NCI-H460 (cell line): Measurements from ENCODE around the gene POLR3C. TPM values are rescaled to one million over a fixed set of nuclear protein-coding genes. Genes with fewer than 3 reads are reported as not detected.
"Not testable (repeated sequence)": the region's sequence is repeated elsewhere in the genome, so short reads cannot be mapped to it uniquely, and the experiment has no call there.

Experiments
- DNase-seq: peaks from one replicate; pipeline ENCODE4 v3.0.0-alpha.2; 2016; ENCODE audit warnings: low read depth; ENCODE audit errors: extremely low read depth
- total RNA-seq: library from RNA; depleted of rRNA; stranded (reverse); fragments of >200 nt; shearing (Covaris generic); gene quantifications from 2 replicates; pipeline ENCODE4 v1.2.3, GENCODE V29; 2014

POLR3C gene
- total RNA-seq, 1 experiment from 2014 or later, result 44.1 TPM

DNA sequence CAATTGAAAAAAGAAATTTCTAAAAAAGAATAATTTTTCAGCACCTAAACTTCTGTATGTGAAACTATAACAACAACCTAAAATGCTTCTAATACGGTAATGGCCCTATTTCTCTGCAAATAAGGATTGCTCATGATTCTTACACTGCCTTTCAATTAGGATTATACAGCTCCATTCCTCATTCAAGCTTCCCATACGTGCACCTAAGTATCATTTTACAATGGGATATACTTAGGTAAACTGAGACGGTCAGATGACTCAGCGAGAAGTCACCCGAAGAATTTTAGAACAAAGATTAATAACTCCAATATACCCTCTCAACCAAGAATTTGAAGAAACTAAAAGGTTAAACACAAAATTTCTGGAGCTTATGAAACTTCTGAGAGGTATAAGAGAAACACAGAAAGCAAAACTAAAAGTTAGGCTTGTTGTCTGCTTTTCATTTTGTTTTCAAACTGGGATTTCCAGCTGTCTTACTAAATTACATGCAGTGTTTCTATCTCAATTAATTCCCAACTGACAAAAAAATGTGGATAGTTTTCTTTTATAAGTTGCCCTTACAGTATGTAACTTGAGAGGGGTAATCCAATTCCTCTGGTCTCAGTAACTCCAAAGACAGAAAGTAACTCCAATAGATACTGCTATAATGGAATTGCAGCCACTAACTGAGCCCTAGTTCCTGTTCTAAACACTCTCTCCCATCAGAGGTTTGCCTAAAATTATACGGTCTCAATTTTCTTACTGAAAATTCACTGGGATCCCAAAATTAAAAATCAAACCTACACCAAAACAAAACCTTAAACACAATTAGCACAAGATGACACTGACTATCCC is 10.8 kb upstream of the POLR3C start:
- not testable (repeated sequence) for DNase-seq

DNA sequence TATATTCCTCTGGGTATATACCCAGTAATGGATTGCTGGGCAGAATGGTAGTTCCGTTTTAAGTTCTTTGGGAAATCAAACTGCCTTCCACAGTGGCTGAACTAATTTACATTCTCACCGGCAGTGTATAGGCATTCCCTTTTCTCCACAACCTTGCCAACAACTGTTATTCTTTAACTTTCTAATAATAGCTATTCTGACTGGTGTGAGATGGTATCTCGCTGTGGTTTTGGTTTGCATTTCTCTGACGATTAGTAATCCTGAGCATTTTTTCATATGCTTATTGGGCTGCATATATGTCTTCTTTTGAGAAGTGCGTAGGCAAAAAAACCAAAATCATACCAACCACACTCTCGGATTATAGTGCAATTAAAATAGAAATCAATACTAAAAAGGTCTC is 5.9 kb upstream of the POLR3C start:
- not testable (repeated sequence) for DNase-seq

DNA sequence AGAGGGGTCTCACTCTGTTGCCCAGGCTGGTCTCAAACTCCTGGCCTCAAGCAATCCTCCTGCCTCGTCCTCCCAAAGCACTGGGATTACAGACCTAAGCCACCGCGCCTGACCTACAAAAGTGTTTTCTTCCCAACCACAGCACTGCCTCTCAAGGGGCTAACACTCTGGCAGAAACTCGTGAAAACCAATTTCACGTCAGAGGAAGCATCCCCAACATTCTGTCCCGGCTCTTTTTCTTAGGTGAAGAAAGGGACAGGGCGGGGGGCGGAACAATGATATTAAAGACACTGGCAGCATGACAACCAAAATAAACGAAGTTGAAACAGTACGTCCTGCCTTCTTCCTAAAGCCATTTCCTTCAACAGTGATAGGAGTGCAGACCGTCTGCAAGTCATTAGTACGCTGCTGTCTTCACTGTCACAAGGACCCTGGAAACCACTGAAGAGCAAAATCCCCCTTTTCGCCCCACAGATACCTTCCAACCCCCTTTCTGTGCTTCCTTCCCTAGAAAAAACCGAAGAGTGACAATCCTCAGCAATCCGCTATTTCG is 1.1 kb upstream of the POLR3C start:
- DNase-seq, result not testable (repeated sequence)

DNA sequence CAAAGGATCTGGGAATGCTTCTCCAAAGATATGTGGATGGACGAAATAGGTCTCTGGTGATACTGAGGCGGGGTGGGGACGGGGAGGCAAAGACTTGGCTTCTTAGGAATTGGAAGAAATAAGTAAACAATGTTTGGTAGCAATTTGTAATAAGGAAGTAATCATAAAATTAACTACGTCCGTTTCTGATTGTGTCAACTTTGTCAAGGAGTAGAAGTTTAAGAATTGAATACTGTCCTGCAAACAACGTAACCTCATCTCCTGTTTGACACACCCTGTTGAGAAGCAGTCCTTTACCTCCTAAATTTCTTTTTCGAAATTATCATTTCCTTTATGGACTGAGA is 471 bp downstream of the POLR3C start:
- no peak for DNase-seq

DNA sequence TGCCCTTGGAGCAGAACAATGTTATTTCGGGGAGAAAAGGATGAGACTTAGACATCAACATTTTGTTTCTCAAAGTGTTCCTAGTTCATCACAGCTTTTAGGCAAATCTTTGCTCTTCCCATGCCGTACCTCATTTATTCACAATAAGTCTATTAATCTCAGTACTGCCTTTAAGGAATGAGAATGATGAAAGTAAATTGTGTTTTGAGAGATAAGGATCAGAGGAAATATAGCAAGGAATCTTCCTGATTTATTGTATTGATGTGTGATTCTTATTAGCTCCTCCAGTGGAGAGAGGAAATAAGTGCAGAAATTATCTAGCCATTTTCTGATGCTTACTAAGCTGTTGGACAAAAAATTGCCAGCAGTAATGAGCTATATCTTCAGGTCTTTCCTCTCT is 2.0 kb downstream of the POLR3C start:
- DNase-seq, result no peak

DNA sequence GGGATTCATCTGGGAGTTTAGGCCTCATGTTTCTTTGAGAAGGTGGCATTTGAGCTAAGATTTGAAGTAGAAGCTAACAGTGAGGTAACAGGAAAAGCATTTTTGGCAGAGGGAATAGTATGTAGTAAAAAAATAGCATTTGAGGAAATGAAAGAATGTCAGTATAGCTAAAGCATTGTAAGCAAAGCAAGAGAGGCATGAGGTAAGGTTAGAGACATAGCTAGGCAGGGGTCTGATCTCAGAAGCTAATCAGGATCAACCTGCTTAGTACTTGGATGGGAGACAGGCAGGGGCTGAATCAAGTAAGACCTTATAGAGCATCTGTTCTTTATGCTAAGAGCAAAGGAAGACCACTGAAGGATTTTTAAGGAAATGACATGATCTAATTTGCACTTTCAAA is 4.0 kb downstream of the POLR3C start:
- no peak for DNase-seq

DNA sequence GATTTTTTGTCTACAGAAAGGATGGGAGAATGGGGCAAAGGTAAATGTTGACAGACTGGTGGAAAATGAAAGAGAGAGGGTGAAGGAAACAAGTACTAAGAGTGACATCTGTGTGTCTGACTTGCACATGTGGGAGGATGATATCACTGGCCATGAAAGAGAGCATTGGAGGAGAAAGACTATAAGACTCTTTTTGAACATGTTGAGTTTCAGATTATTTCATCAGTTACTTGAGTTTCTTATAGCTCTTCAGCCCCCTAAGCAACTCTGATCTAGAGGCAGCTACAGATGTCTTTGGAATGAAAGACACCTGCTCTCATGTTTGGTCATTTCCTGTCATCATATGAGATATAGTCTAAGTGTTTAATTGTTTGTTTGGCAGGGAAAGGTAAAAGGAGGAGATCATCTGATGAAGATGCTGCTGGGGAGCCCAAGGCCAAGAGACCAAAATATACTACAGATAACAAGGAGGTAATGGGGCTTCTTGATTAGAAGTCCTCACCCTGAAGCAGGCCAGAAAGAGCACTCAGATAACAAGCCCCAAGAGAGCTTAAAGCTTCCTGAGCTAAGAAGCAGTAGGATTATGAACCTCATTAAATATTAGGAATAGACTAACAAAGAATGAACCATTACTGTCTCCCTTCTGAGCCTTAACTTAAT is 4.5 kb downstream of the POLR3C start:
- no peak for DNase-seq

DNA sequence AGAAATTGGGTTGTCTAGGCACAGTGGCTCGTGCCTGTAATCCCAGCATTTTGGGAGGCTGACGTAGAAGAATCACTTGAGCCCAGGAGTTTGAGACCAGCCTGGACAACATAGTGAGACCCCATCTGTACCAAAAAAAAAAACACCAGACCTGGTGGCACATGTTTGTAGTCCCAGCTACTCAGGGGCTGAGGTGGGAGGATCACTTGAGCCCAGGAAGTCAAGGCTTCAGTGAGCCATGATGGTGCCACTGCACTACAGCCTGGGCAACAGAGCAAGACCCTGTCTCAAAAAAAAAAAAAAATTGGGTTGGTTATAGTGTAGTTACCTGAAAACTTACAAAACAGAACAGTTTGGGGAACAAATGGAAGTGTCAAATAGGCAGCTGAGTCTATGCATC is 6.8 kb downstream of the POLR3C start:
- DNase-seq, result not testable (repeated sequence)

DNA sequence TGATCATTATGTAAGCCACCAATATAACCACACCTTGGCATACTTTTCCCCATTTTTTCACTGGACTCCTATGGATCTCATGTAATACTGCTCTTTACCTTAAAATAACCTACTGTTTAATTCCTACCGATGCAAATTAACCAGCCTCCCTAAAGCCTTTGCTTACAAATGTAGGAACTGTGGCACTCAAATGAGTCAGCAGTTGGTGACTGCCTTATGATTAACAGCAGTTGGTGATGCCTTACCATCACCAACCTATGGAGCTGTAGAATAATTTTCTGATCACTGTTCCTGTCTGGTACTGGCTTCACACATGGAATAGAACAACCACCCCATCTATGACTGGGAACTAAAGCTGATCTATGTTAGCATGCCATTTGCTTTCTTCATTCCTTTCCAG is 13.7 kb downstream of the POLR3C start:
- DNase-seq, result no peak

DNA sequence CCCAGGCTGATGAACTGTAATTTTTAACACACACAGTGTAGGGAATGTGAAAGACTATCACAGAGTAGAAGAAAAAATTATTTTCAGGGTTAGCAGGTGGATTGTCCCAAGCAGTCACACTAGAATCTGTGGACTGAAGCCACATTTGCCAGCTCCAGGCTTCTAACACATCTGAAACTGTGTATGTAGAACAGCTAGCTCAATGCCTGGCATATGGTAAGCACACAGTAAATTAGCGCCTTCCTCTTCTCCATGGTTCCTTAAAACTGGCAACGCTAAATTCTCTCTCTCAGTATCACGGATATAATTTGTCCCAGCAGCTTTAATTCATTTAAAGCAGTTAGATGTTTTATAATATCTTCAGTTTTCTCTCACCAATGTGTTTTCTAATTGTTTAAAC is 19.0 kb downstream of the POLR3C start:
- DNase-seq, result no peak

DNA sequence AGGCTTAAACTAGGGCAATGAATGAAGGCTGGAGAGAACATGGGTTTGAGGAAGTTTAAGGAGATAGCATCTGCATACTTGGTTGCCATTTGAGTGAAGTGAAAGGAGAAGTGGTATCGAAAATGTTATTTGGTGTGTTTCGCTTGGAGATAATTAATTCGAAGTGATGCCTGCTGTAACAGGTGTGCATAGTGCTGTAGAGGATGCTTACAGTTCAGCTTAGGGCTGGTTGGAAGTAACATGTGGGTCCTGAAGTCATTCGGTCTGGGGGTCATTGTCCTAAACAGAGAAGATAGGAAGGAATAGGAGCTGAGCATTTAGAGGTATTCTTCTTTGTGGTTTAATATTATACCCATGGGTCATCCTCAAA is 21.1 kb downstream of the POLR3C start:
- no peak for DNase-seq

DNA sequence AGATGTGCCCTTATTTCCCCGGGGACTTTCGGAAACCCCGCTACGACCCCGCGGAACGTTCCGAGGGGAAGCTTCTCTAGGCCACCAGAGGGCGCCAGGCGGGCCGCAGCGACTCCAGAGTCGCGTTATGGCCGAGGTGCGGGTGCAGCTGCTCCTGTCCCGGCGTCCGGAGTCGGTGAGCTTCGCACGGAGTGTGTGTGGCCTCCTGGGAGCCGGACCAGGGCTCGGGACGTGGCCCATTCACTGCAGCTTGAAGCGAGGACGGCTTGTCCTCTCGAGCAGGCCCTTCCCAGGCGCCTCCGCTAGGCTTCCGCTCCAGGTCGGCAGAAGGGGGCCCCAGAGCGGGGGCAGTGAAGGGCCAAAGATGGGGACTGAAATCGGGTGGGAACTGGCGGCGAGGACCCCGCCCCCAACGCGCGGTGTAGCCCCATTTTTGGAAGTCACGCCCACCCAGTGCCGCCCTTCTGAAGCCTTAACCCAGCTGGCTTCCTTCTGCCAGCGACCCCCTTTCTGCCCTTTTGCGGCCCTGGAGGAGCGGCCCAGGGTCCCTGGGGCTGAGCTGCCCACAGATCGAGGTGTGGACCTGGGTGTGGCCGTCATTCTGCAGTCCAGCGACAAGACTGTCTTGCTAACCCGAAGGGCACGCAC is 21.6 kb downstream of the POLR3C start, which contains the start of gene NUDT17:
Gene NUDT17, plus strand, starts transcription at position 117 of the 648 bp plus-strand sequence. Its CDS starts 11 bp downstream, at position 128.
- DNase-seq, result peak; percentile 71

DNA sequence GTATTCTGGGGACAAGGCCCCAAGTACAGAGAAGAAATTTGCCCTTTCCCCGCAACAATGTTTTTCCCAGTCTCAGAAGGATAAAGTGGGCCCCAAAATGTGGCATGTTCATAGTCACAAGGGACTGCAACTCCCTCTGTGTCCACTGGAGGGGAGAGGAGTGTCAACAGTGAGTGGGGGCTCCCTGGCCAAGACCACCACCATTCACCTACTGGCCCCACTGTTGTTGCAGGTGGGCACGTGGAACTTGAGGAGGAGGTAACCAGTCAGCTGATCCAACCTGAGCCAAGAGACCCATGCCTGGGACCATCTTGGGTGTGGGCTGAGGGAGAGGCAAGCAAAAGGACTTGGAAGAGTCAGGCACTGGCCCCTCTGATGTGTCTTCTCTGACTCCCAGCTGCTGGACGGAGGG is 22.2 kb downstream of the POLR3C start:
- peak; percentile 50 for DNase-seq

DNA sequence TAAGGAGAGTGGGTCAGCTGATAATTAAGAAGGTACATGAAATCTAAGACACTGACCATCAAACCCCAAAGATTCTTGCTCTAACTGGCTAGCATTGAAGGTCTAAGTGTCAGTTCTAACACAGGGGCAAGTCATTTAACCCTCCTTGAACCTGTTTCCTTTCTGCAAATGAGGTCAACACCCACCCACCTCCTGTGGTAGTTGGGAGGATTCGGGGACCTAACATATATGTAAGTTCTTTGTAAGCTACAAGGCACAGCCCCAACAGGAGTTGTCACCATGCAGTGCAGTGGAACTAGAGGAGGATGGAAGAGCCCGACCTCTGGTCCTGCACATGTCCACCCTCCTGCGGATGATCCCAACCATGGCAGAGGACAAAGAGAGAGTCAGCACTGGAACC is 23.8 kb downstream of the POLR3C start:
- DNase-seq, result no peak

DNA sequence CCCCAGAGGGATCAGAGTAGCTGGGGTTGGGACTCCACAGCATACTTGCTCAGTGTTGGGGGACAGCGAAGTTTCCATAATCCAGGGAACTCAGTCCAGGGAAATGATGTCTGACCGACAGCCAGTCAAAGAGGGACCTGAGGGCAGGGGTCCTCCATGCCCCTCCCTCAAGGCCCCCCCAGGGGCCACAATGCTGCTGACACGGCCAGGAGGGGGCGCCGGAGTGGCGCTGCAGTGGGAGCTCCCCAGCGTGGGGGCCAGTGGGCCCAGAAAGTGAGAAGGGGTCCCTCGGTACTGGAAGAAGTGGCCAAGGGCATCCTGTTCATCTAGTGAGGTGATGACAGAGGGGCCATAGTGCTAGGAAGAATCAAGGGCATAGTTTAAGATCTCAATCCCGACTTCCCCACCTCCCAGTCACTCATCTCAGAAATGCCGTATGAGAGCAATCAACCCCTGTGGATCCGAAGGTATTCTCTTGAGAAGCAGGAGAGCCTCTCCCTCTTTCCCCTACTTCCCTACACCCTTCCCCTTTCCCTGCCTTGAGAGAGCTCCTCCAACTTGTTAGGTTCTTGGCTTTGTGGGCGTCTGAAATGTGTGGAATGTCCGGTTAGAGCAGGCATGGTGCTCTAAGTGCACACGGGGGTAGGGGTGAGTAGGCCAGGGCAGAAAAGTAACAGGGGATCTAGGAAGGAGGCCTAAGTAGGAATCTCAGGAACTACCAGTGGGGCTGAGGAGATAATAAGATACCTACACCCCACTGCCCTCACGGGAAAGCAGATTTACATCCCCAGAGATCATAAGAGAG is 25.6 kb downstream of the POLR3C start:
- DNase-seq, result no peak

DNA sequence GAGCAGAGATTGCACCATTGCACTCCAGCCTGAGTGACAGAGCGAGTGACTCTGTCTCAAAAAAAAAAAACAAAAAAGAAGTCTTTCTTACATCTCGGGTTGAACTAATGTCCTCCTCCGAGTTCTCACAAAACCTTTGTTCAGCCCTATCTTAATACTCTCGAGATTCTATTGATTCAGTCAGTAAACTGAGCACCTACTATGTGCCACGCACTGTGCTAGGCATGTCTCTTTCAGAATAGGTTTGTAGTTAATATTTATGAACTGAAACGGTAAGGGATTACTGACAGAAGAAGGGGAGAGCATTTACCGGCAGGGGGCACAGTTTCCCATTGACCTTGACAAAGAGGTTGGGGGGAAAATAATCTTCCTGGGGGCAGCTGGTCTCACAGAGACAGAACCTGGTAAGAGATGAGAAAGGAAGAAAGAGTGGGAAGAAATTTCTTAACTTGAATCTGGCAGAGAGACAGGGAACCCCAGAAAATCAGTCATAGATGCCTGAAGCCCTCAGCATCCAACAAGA is 31.5 kb downstream of the POLR3C start:
- DNase-seq, result no peak

DNA sequence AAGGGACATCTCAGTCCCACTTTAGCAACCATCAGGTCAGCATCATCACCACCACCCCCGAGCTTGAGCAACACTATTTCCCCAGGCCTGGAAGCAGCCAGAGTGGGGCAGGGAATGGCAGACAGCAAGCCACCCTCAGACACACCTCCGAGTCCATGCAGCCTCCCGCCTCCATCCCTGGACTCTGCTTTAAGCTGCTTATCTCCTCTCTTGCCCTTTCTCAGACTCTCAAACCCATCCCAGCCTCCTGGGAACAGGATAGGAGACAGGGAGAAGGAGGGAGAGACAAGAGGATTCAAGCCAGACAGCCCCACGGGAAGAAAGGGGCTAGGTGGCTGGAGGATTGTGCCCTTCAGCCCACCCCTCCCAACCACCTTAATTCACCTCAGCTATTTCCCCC is 33.2 kb downstream of the POLR3C start:
- DNase-seq, result no peak

DNA sequence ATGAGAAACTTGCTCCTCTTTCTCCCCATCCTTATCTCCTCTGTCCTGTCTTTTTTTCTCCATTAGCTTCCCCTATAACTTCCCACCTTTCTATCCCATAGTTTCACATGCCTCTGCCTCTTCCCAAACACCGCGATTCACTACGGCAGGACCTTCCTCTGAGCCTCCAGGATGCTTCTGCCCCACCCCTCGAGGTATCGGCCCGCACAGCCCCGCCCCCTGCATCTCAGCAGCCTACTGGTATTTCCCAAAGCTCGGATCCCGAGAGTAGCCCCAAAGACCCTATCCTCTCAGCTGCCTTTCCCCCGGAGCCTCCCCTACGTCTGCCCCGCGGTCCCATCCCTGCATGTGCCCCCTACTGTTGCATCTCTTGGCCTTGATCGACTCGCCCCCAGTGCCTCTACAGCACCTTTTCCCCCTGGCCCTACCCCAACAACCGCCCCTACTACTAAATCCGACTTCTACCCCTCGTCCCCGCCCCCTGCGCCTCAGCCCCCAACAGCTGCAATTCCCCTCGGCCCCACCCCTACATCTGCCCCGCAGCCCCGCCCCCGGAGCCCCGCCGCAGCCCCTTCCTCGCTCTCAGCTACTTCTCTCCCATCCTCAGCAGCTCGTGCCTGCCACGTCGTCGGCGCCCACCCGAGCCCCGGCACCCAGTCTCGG is 34.4 kb downstream of the POLR3C start:
- DNase-seq, result no peak

DNA sequence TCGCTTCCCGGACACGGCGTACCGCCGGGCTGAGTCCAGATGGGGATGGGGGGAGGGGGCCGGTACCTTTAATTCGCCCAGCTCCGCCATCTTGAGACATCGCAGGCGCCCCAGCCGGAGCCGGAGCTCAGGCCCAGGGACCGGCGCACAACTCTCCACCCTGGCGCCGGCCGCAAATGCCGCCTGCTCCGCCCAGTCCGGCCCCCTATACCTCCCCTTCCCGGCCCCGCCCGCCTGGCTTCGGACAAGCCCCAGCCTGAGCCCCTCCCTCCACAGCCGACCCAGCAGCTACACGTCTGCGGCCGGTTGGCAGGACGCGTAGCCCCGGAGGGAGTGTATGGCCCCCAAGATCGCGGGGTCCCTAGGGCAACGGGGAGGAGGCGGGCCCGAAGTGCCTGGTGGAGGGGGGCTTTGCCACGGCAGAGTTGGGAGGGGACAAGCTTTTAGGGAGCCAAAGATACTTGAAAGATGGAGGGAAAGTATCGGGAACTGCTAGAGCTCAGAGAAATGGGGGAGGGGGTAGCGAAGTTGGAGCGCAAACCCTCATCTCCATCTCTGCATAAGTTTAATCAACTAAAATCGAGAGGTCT is 35.0 kb downstream of the POLR3C start, which contains the start of gene PIAS3:
Gene PIAS3, minus strand, starts transcription at position 181 of the 590 bp plus-strand sequence. Its CDS starts 91 bp downstream, at position 90.
- DNase-seq, result peak; percentile 95
